NB4 (cell line): ENCODE measurements around the gene RSPO3.

Experiments used
- CTCF ChIP-seq: IDR thresholded peaks from one replicate; pipeline ENCODE4 v1.5.1; 2012; ENCODE audit warnings: low read depth, low read length
- MAX ChIP-seq: IDR thresholded peaks from 2 replicates; pipeline ENCODE4 v1.6.1; 2011; ENCODE audit warnings: low read depth, low read length
- MYC ChIP-seq: IDR thresholded peaks from 2 replicates; pipeline ENCODE4 v1.6.1; 2011; ENCODE audit warnings: low read depth, low read length
- POLR2A ChIP-seq: IDR thresholded peaks from 2 replicates; pipeline ENCODE4 v1.6.1; 2011; ENCODE audit warnings: mild to moderate bottlenecking; ENCODE audit not compliant: insufficient read length; ENCODE audit errors: extremely low read depth

GRCh38 chr6:127200114-127200513, 81.6 kb downstream of the RSPO3 start:
- TF ChIP-seq CTCF (no peak), POLR2A (no peak), MAX (no peak), MYC (no peak)
